Amniotic epithelial cell (primary cell): ENCODE data around the gene UBAP1.
"Not testable (repeated sequence)": the region's sequence is repeated elsewhere in the genome, so short reads cannot be mapped to it uniquely, and the experiment has no call there.

Source experiments
- DNase-seq: peaks from one replicate; pipeline ENCODE4 v3.0.0-alpha.2; 2010; ENCODE audit warnings: low read depth

The UBAP1 gene

DNA sequence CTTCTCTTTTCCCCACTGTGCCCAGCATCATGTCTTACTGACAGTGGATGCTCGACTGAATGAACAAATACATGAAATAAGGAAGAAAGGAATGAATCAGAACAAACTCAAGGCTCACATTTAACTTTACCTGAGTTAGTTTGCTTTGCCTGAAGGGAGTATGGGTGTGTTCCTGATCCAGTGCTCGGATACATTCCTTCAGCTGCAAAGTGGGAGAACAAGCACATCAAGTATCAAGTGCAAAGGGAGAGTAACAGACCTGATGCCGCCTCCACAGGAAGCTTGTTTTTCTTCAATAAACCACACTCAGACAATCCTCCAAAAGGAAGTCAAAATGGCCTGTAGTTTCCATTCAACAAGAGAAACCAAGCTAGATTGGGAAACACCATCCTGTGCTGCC, 84.1 kb downstream of the UBAP1 start:
- DNase-seq: no peak

DNA sequence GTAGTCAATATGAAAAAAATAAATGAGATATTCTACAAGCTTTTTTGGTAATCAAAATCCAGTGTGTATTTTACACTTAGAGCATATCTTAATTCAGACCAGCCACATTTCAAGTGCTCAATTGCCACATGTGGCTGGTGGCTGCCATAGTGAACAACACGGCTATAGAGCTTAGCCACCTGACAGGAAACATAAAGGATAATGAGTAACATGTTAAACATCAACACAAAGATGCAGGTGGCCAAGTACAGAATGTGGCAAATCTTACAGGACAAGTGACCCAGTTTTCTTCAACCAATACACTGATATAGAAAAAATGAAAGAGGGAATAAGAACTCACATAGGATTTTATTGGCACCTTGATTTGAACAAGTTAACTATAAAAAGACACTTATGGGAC, 88.8 kb downstream of the UBAP1 start:
- DNase-seq: no peak

DNA sequence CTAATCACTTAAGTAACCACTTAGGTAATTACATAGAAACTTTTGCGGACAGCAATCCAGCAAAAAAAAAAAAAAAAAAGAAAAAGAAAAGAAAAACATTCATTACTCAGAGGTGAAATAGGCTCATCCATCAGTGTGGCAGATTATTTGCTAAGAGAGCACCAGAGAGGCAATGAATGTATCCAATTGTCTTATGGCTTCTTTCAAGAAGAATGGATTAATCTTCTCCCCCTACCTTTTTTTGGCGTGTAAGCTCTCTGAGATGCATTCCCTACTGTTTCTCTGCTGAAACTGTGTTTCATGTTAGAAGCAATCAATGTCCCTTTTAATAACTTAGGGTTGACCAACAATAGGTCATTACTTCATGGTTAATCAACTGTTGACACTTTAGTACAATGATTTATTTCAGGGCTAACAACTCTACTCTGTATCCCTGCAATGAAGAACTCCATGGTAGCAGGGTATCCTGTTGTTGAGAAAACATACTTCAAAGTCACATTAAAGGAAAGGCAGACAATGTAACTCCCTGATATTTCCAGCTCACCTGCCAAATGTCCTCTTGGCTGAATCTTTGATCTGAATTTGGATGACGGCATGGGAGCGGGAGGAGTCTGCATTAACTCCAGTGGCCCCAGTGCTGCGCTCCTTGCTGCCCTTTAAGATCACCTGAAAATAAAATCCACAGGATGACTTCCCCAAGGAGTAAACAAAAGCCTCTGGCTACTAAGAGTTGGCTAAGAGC, 92.6 kb downstream of the UBAP1 start:
- no peak for DNase-seq

DNA sequence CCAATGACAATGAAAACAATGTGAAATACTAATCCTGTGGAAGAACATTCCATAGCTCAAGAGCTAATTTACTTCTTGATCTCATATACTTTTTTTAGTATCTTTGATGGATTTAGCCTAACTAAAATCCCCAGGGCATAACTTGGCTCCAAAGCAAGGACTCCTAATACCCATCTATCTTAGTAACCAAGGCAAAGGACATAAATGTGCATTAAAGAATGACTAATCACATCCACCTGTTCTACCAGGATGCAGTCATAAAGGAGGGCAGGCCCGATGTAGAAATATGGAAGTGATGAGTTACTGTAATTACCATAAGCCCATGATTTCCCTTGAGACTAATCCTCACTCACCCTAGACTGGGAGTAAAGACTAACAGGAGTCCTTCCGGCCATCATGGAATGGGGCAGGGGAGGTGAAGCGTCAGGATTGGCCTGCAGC, 93.3 kb downstream of the UBAP1 start:
- no peak for DNase-seq

DNA sequence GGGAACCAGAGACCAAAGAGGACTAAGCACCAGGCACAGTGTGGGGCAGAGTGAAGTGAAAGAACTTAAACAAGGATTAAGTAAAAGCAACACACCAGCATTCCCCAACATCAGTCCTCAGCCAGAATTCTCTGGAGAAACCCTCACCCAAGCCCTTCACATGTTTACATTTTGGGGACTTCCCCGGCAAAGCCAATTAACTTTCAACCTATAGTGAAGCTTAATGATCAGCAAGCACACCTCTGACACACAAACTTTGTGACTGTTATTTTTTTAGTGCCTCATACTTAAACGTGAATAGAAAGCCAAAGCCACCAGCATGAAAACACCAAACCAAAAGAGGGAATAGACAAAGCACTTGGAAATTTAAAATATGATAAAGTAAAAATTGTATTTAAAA, 94.7 kb downstream of the UBAP1 start:
- not testable (repeated sequence) for DNase-seq

DNA sequence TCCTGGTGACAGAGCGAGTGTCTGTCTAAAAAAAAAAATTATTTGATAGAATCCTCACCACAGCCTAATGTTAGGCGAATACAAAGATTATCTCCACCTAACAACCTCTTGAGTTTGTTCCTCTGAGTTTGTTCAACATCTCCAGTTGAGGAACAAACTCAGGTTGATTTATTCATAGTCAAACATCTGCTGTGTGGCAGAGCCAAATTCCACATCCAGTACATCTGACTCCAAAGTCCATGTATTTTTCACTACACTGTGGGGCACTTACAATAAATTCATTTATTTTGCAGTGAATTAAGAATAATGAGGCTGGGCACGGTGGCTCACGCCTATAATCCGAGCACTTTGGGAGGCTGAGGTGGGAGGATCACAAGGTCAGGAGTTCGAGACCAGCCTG, 97.0 kb downstream of the UBAP1 start:
- no peak for DNase-seq

DNA sequence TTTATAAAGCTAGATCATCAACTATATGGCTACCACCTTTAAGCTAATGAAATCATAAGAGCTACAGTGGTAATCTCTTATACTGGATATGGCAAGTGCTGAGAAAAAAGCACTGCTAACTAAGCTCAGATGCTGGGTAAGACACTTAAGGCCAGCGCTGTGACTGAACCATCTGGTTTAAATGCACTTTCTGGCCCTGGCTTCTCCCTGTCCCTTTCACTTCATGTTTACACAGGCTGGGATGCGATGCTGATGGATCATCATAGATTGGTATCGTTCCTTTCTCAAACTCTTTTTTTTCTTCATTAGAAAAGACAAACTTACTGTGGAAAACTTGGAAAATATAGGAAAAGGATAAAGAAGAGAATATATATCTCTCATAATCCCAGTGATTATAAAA, 97.9 kb downstream of the UBAP1 start:
- no peak for DNase-seq

DNA sequence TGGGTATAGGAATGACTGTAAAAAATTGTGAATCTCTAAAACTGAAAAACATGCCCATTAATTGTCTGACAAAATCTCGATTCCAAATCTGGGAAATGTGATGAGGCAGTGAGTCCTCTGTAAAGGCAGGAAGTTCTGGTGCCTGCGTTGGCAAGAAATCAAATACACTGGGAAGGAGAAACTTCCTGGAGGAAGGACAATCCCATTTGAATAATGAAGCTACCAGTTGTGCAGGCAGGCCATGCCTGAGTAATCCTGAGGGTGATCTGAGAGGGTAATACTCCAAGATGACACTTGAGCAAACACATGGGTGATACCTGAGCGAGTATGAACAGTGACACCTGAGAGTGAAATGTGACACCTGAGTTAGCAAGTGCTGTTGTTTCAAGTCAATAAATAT, 100.6 kb downstream of the UBAP1 start:
- no peak for DNase-seq

DNA sequence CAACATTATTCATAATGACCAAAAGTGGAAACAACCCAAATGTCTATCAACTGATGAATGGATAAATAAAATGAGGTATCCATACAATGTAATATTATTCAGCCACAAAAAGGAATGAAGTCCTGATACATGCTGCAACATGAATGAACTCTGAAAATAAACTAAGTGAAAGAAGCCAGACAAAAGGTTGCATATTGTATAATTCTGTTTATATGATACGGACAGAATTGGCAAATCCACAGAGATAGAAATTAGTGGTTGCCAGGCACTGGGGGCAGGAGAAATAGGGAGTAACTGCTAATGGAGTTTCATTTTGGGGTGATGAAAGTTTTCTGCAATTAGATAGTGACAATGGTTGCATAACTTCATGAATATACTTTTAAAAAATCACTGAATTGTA, 103.3 kb downstream of the UBAP1 start:
- DNase-seq: peak; percentile 16

DNA sequence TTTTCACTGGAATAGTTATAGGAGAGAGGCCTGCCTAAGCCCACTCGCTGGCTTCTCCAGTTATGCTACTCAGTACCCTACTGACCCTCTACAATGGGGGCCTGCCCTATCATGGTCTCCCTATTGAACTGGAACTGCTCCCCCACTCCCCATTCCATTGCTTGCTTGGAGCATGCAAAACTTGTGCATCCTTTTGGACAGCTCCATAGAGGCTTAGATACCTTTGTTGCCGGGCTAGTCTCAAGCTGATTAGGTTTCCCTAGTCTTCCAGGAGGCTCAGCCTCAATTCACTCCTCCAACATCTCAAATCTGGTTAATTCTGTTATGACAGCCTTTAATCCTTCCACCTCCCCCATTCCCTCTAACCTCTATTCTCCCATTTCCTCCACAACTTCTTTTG, 110.3 kb downstream of the UBAP1 start:
- peak; percentile 28 for DNase-seq

DNA sequence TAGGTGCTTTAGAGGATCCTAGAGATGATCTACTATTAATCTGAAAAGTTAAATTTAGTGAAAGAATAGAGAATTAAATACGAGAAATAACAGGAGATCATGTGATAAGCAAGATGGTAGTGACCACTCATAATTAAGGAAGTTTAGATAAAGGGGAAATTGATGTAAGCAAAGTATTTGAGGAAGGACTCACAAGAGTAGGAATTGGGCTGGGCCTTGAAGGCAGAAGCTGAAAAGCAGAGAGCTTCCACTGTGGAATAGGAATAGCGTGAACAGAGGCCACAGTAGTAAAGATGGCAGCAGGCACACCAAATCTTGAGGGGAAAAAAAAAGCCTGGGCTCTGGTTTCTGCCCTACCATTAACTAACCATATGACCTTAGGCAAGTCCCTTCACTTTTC, 112.2 kb downstream of the UBAP1 start:
- no peak for DNase-seq

DNA sequence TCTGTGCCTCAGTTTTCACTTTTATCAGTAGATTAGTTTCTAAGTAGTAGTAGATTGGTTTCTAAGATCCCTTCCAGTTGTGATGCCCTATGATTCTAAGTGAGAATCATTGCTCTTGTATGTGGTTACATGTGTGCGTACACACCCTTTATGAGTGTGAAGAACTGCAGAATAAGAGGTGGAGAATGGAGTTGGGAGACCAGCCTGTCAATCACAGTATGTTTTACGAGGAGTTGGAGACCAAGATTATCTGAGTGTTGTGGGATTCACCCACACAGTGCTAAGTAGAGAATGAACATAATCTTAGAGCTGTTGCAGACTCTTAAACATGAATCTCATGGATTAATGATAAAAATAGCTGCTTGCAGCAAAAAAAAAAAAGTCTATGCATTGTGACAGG, 112.6 kb downstream of the UBAP1 start:
- DNase-seq: no peak

DNA sequence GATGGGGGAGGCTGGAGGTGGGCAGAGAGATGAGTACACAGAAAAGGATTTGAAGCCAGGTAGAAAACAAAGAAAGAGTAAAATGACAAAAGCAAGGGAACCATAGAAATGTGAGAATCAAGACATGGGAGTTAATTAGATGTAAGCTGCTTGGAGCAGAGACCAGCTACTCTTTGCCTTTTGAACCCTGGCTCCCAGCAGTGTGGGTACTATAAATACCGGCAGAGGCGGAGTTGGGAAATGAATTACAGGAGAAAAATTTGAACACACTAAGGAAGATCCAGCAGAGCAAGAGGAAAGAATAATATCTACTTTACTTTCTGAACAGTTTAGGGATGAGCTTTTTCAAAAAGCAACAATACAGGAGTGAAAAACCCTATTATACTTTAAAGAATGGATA, 113.7 kb downstream of the UBAP1 start:
- no peak for DNase-seq

DNA sequence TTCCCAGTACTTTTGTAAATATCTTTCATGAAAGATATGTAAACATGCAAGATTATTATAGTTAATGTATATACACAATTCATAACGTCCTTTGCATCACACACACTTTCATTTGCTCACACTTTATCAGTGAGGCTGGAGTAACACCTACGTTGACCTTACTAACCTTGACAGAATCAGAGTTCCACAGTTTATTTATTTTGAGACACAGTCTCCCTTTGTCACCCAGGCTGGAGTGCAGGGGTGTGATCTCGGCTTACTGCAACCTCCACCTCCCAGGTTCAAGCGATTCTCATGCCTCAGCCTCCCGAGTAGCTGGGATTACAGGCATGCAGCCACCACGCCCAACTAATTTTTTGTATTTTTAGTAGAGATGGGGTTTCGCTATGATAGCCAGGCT, 122.2 kb downstream of the UBAP1 start:
- DNase-seq: not testable (repeated sequence)
